Stimulated activated CD4-positive, alpha-beta T cell treated with anti-CD3 and anti-CD28 coated beads, Interleukin-15, amount 100 ng/mL, for 1 hour (primary cell): ENCODE results near the gene CFAP20DC.
"Not testable (repeated sequence)": the region's sequence is repeated elsewhere in the genome, so short reads cannot be mapped to it uniquely, and the experiment has no call there.

ENCODE experiments used
- DNase-seq, 2 donors: peaks; one replicate each; pipeline ENCODE4 v3.0.0-alpha.2; 2020; ENCODE audit warnings: low read depth in 1 of 2, low spot score in 1 of 2

CFAP20DC gene

GRCh38 chr3:58704304-58704703 lies 345.5 kb downstream of the CFAP20DC start:
- not testable (repeated sequence) for DNase-seq

GRCh38 chr3:58698246-58698645 lies 351.6 kb downstream of the CFAP20DC start:
- no peak for DNase-seq

- no peak for DNase-seq
Observed at GRCh38 chr3:58697561-58697960, 352.3 kb downstream of the CFAP20DC start.

DNA sequence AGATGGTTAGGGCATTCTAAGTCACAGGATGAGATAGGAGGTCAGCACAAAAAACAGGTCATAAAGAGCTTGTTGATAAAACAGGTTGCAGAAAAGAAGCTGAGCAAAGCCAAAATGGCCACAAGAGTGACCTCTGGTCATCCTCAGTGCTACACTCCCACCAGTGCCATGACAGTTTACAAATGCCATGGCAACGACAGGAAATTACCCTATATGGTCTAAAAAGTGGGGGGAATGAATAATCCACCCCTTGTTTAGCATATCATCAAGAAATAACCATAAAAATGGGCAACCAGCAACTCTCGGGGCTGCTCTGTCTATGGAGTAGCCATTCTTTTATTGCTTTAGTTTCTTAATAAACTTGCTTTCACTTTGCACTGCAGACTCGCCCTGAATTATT lies 353.0 kb downstream of the CFAP20DC start:
- not testable (repeated sequence) for DNase-seq

DNA sequence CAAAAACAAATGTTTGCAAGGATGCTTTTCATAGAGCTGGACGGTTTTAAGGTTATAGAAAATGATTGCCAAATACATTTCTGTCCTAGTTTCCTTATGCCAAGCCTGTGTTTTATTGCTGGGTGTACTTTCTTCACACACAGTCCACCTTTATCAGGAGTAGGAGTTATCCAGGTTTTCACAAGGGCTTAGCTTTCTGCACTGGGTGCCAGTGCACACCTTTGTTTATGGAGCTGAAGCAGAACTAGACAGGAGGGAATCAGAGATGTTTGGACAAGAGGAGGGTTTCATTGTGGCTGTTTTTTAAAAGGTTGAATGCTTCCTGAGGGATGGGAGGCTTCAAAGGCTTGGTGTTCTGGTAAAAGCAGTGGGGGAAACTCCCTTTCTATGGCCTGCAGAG lies 353.7 kb downstream of the CFAP20DC start:
- no peak for DNase-seq

DNA sequence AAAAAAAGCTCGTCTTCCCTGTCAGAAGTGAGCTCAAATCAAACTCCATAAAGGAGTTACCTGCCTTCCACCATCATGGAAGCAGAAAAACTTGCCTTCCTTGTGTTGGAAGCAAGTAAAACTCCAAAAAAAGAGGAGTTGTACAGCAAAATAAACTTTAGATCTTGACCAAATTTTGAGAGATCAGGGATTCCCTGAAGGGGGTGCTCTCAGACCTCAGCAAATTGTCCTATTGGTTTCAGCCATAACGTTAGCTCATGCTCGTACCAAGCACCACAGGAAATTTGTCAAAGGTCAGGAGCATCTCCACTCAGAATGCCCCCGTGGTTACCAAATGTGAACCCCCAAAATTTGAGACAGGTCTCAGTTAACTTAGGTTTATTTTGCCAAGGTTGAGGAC lies 354.5 kb downstream of the CFAP20DC start:
- not testable (repeated sequence) for DNase-seq

GRCh38 chr3:58693940-58694850 lies 355.6 kb downstream of the CFAP20DC start:
- no peak for DNase-seq

GRCh38 chr3:58692484-58692883 lies 357.3 kb downstream of the CFAP20DC start:
- DNase-seq, result no peak
